Right atrium auricular region (tissue), 2 donors: ENCODE data around the gene LPP. TPM values are rescaled to one million over a fixed set of nuclear protein-coding genes. Genes with fewer than 3 reads are reported as not detected.

Experiments used
- DNase-seq: peaks from one replicate; pipeline ENCODE4 v3.0.0-alpha.2; 2019; ENCODE audit warnings: low spot score
- H3K27ac ChIP-seq, 2 donors: fragments of 200-600 bp; sonication (generic); 1 replicate in 1 of 2; 2 replicates in 1 of 2; pipeline ENCODE4 v1.5.1; 2016 to 2019
- H3K27me3 ChIP-seq, 2 donors: fragments of 200-600 bp; sonication (generic); one replicate each; pipeline versions ENCODE4 v1.5.1 to v1.6.0; 2017 to 2019
- H3K36me3 ChIP-seq: fragments of 200-600 bp; sonication (generic); one replicate; pipeline ENCODE4 v1.5.1; 2016
- H3K4me1 ChIP-seq, 2 donors: fragments of 200-600 bp; sonication (generic); one replicate each; pipeline versions ENCODE4 v1.5.1 to v1.6.0; 2017 to 2019
- H3K4me3 ChIP-seq, 2 donors: fragments of 200-600 bp; sonication (generic); 1 replicate in 1 of 2; 2 replicates in 1 of 2; pipeline ENCODE4 v1.5.1; 2017 to 2019; ENCODE audit warnings: mild to moderate bottlenecking in 1 of 2, moderate library complexity in 1 of 2
- H3K9me3 ChIP-seq, 2 donors: fragments of 200-600 bp; sonication (generic); one replicate each; pipeline ENCODE4 v1.5.1; 2019
- CTCF ChIP-seq, 2 donors: fragments of 200-600 bp; sonication (generic); IDR thresholded peaks; one replicate each; pipeline ENCODE4 v1.5.1; 2019; ENCODE audit warnings: antibody characterized with exemption in 2 of 2
- total RNA-seq, 2 donors: library from RNA; depleted of rRNA; stranded (reverse); fragments of >200 nt; gene quantifications; one replicate each; pipeline ENCODE4 v1.1.0, GENCODE V29; 2016

The LPP gene
- total RNA-seq, 2 donors from 2014 or later: 117 to 186 TPM

- H3K4me3 ChIP-seq: no peak overlapping the region
- H3K9me3 ChIP-seq: no peaks in the 10 kb centered on the region
- H3K27ac ChIP-seq: no peak overlapping the region
- DNase-seq: no peak
- TF ChIP-seq CTCF (IDR thresholded peaks at IDR 0.05): no peak
- no peaks in the 10 kb centered on the region for H3K27me3 ChIP-seq
- peaks cover 0 to 32% of the 10 kb centered on the region in 2 donors for H3K4me1 ChIP-seq
- H3K36me3 ChIP-seq: no peaks in the 10 kb centered on the region
Measured at GRCh38 chr3:188677344-188677743, 523.4 kb downstream of the LPP start.

GRCh38 chr3:188680189-188680588 is 526.2 kb downstream of the LPP start:
- no peaks in the 10 kb centered on the region for H3K27me3 ChIP-seq
- peaks cover 0 to 51% of the 10 kb centered on the region in 2 donors for H3K4me1 ChIP-seq
- no peaks in the 10 kb centered on the region for H3K9me3 ChIP-seq
- no peak overlapping the region for H3K4me3 ChIP-seq
- TF ChIP-seq CTCF (IDR thresholded peaks at IDR 0.05): no peak
- DNase-seq: no peak
- H3K27ac ChIP-seq: peak overlapping the region in 1 of 2 donors; percentile 45
- H3K36me3 ChIP-seq: no peaks in the 10 kb centered on the region

- H3K27me3 ChIP-seq: no peaks in the 10 kb centered on the region
- no peak for DNase-seq
- H3K9me3 ChIP-seq: no peaks in the 10 kb centered on the region
- peaks cover 0 to 54% of the 10 kb centered on the region in 2 donors for H3K4me1 ChIP-seq
- no peak for TF ChIP-seq CTCF (IDR thresholded peaks at IDR 0.05)
- H3K27ac ChIP-seq: no peak overlapping the region
- no peaks in the 10 kb centered on the region for H3K36me3 ChIP-seq
- H3K4me3 ChIP-seq: no peak overlapping the region
Measured at GRCh38 chr3:188680605-188681004, 526.6 kb downstream of the LPP start.

- no peak for TF ChIP-seq CTCF (IDR thresholded peaks at IDR 0.05)
- Histone ChIP-seq H3K4me3 (no peak overlapping the region), H3K36me3 (no peaks in the 10 kb centered on the region), H3K27me3 (no peaks in the 10 kb centered on the region), H3K4me1 (peaks cover 0 to 68% of the 10 kb centered on the region in 2 donors), H3K9me3 (no peaks in the 10 kb centered on the region), H3K27ac (peak overlapping the region; percentile 57 to 74)
- DNase-seq: no peak
Measured at GRCh38 chr3:188682316-188682715, 528.4 kb downstream of the LPP start.

GRCh38 chr3:188683032-188683521 is 529.1 kb downstream of the LPP start:
- Histone ChIP-seq H3K9me3 (no peaks in the 10 kb centered on the region), H3K27ac (peak overlapping the region; percentile 57 to 74), H3K36me3 (no peaks in the 10 kb centered on the region), H3K4me1 (peaks cover 0 to 74% of the 10 kb centered on the region in 2 donors), H3K4me3 (no peak overlapping the region), H3K27me3 (no peaks in the 10 kb centered on the region)
- TF ChIP-seq CTCF (IDR thresholded peaks at IDR 0.05): no peak
- no peak for DNase-seq

- H3K27me3 ChIP-seq: no peaks in the 10 kb centered on the region
- H3K36me3 ChIP-seq: no peaks in the 10 kb centered on the region
- H3K27ac ChIP-seq: no peak overlapping the region
- no peaks in the 10 kb centered on the region for H3K9me3 ChIP-seq
- peaks cover 0 to 86% of the 10 kb centered on the region in 2 donors for H3K4me1 ChIP-seq
- no peak for DNase-seq
- no peak overlapping the region for H3K4me3 ChIP-seq
- no peak for TF ChIP-seq CTCF (IDR thresholded peaks at IDR 0.05)
Measured at GRCh38 chr3:188684276-188684675, 530.3 kb downstream of the LPP start.
